Activated CD4-positive, alpha-beta T cell treated with anti-CD3 and anti-CD28 coated beads, Interleukin-2, amount 10 ng/mL, durations not matched to agents 7 days and 5 days (primary cell): ENCODE data around the gene CACTIN. TPM values are rescaled to one million over a fixed set of nuclear protein-coding genes. Genes with fewer than 3 reads are reported as not detected.
A peak's percentile ranks its signal among the peaks of the same experiment; 100 is the strongest.

Source experiments
- CTCF ChIA-PET: fragments of 350-600 bp; sonication (Branson Sonifier 250); formaldehyde crosslinking; loops from one replicate; lab custom pipeline; 2021; ENCODE audit warnings: antibody characterized with exemption; lab: Charles Lee
- POLR2A ChIA-PET: fragments of 350-600 bp; sonication (Branson Sonifier 250); formaldehyde crosslinking; loops from one replicate; lab custom pipeline; 2021; ENCODE audit warnings: antibody characterized with exemption; lab: Charles Lee
- DNase-seq: peaks from one replicate; pipeline ENCODE4 v3.0.0-alpha.2; 2020
- H3K27ac Mint-ChIP-seq: one replicate; pipeline ENCODE4 v1.8.0; 2021; ENCODE audit warnings: mild to moderate bottlenecking, moderate library complexity, mixed read lengths
- H3K27me3 Mint-ChIP-seq: one replicate; pipeline ENCODE4 v1.8.0; 2021; ENCODE audit warnings: mixed read lengths
- H3K36me3 Mint-ChIP-seq: one replicate; pipeline ENCODE4 v1.8.0; 2021; ENCODE audit warnings: low read depth, mixed read lengths
- H3K4me1 Mint-ChIP-seq: one replicate; pipeline ENCODE4 v1.8.0; 2021; ENCODE audit warnings: mixed read lengths
- H3K4me3 Mint-ChIP-seq: one replicate; pipeline ENCODE4 v1.8.0; 2021; ENCODE audit warnings: mild to moderate bottlenecking, moderate library complexity, mixed read lengths
- H3K9me3 Mint-ChIP-seq: one replicate; pipeline ENCODE4 v1.8.0; 2021; ENCODE audit warnings: mixed read lengths
- total RNA-seq, 2 experiments: library from RNA; stranded (reverse); gene quantifications; one replicate each; pipeline ENCODE4 v1.2.3, GENCODE V29; 2021

CACTIN gene
- total RNA-seq, 2 experiments from 2014 or later: 31.8 to 39.1 TPM

- peak overlapping the region; percentile 44 for H3K4me3 Mint-ChIP-seq
- ChIA-PET CTCF (no interaction called here), POLR2A (no interaction called here)
- no peak overlapping the region for H3K27ac Mint-ChIP-seq
- H3K36me3 Mint-ChIP-seq: no peaks in the 10 kb centered on the region
- DNase-seq: peak; percentile 27
- peaks cover 12% of the 10 kb centered on the region for H3K4me1 Mint-ChIP-seq
- no peaks in the 10 kb centered on the region for H3K9me3 Mint-ChIP-seq
- H3K27me3 Mint-ChIP-seq: peaks cover 5% of the 10 kb centered on the region
Observed at GRCh38 chr19:3606174-3606689, 20.4 kb downstream of the CACTIN start.

- Mint-ChIP-seq H3K36me3 (no peaks in the 10 kb centered on the region), H3K27me3 (peaks cover 5% of the 10 kb centered on the region), H3K4me1 (peaks cover 12% of the 10 kb centered on the region), H3K27ac (no peak overlapping the region), H3K9me3 (no peaks in the 10 kb centered on the region), H3K4me3 (no peak overlapping the region)
- POLR2A ChIA-PET: no interaction called here
- no peak for DNase-seq
- CTCF ChIA-PET: no interaction called here
Observed at GRCh38 chr19:3605770-3606169, 20.8 kb downstream of the CACTIN start.

GRCh38 chr19:3605361-3605760 is 21.2 kb downstream of the CACTIN start:
- Mint-ChIP-seq H3K36me3 (no peaks in the 10 kb centered on the region), H3K27me3 (peaks cover 5% of the 10 kb centered on the region), H3K4me3 (no peak overlapping the region), H3K4me1 (peaks cover 12% of the 10 kb centered on the region), H3K9me3 (no peaks in the 10 kb centered on the region), H3K27ac (no peak overlapping the region)
- no peak for DNase-seq
- CTCF ChIA-PET: no interaction called here
- POLR2A ChIA-PET: no interaction called here

- POLR2A ChIA-PET: no interaction called here
- CTCF ChIA-PET: no interaction called here
- no peaks in the 10 kb centered on the region for H3K9me3 Mint-ChIP-seq
- no peak overlapping the region for H3K4me3 Mint-ChIP-seq
- no peaks in the 10 kb centered on the region for H3K36me3 Mint-ChIP-seq
- H3K4me1 Mint-ChIP-seq: peaks cover 12% of the 10 kb centered on the region
- DNase-seq: peak; percentile 29
- peaks cover 5% of the 10 kb centered on the region for H3K27me3 Mint-ChIP-seq
- no peak overlapping the region for H3K27ac Mint-ChIP-seq
Observed at GRCh38 chr19:3604987-3605343, 21.6 kb downstream of the CACTIN start.

GRCh38 chr19:3604227-3604986 is 22.2 kb downstream of the CACTIN start:
- Mint-ChIP-seq H3K27ac (no peak overlapping the region), H3K36me3 (no peaks in the 10 kb centered on the region), H3K4me3 (no peak overlapping the region), H3K4me1 (peaks cover 11% of the 10 kb centered on the region), H3K27me3 (peaks cover 5% of the 10 kb centered on the region), H3K9me3 (no peaks in the 10 kb centered on the region)
- ChIA-PET CTCF (no interaction called here), POLR2A (no interaction called here)
- no peak for DNase-seq

GRCh38 chr19:3603121-3603811 is 23.3 kb downstream of the CACTIN start:
- Mint-ChIP-seq H3K27me3 (peaks cover 5% of the 10 kb centered on the region), H3K9me3 (no peaks in the 10 kb centered on the region), H3K27ac (no peak overlapping the region), H3K36me3 (no peaks in the 10 kb centered on the region), H3K4me3 (no peak overlapping the region), H3K4me1 (peaks cover 8% of the 10 kb centered on the region)
- DNase-seq: no peak
- CTCF ChIA-PET: no interaction called here
- POLR2A ChIA-PET: no interaction called here

GRCh38 chr19:3601021-3601420 is 25.6 kb downstream of the CACTIN start:
- Mint-ChIP-seq H3K4me3 (no peak overlapping the region), H3K36me3 (no peaks in the 10 kb centered on the region), H3K4me1 (no peaks in the 10 kb centered on the region), H3K27ac (no peak overlapping the region), H3K27me3 (no peaks in the 10 kb centered on the region), H3K9me3 (no peaks in the 10 kb centered on the region)
- no peak for DNase-seq
- POLR2A ChIA-PET: no interaction called here
- CTCF ChIA-PET: no interaction called here

- ChIA-PET CTCF (no interaction called here), POLR2A (no interaction called here)
- H3K9me3 Mint-ChIP-seq: no peaks in the 10 kb centered on the region
- H3K4me1 Mint-ChIP-seq: no peaks in the 10 kb centered on the region
- H3K4me3 Mint-ChIP-seq: no peak overlapping the region
- H3K36me3 Mint-ChIP-seq: no peaks in the 10 kb centered on the region
- no peaks in the 10 kb centered on the region for H3K27me3 Mint-ChIP-seq
- DNase-seq: no peak
- H3K27ac Mint-ChIP-seq: no peak overlapping the region
Observed at GRCh38 chr19:3599776-3600187, 26.8 kb downstream of the CACTIN start.

GRCh38 chr19:3595521-3596061 is 31.0 kb downstream of the CACTIN start:
- no peak overlapping the region for H3K4me3 Mint-ChIP-seq
- no peaks in the 10 kb centered on the region for H3K27me3 Mint-ChIP-seq
- no peaks in the 10 kb centered on the region for H3K4me1 Mint-ChIP-seq
- ChIA-PET CTCF (interaction anchor here (0.8 kb wide), 1 partner anchor 9 kb away, joined by 3 read pairs; no protein-coding TSS in a partner anchor), POLR2A (no interaction called here)
- no peaks in the 10 kb centered on the region for H3K36me3 Mint-ChIP-seq
- peaks cover 3% of the 10 kb centered on the region for H3K9me3 Mint-ChIP-seq
- no peak for DNase-seq
- H3K27ac Mint-ChIP-seq: no peak overlapping the region

- no peak overlapping the region for H3K4me3 Mint-ChIP-seq
- CTCF ChIA-PET: interaction anchor here (0.5 to 1.3 kb wide), 2 partner anchors 9 to 168 kb away, joined by 3 to 4 read pairs; no protein-coding TSS in a partner anchor
- no peaks in the 10 kb centered on the region for H3K27me3 Mint-ChIP-seq
- H3K36me3 Mint-ChIP-seq: no peaks in the 10 kb centered on the region
- H3K27ac Mint-ChIP-seq: no peak overlapping the region
- no peaks in the 10 kb centered on the region for H3K4me1 Mint-ChIP-seq
- POLR2A ChIA-PET: no interaction called here
- peaks cover 6% of the 10 kb centered on the region for H3K9me3 Mint-ChIP-seq
- DNase-seq: no peak
Observed at GRCh38 chr19:3593156-3593555, 33.4 kb downstream of the CACTIN start.

- H3K4me3 Mint-ChIP-seq: no peak overlapping the region
- peaks cover 6% of the 10 kb centered on the region for H3K9me3 Mint-ChIP-seq
- DNase-seq: no peak
- POLR2A ChIA-PET: no interaction called here
- no peaks in the 10 kb centered on the region for H3K4me1 Mint-ChIP-seq
- H3K36me3 Mint-ChIP-seq: no peaks in the 10 kb centered on the region
- CTCF ChIA-PET: interaction anchor here (0.6 to 1.5 kb wide), 6 partner anchors 10 to 369 kb away, joined by 3 to 5 read pairs (median 4); no protein-coding TSS in a partner anchor
- no peaks in the 10 kb centered on the region for H3K27me3 Mint-ChIP-seq
- no peak overlapping the region for H3K27ac Mint-ChIP-seq
Observed at GRCh38 chr19:3591876-3592613, 34.5 kb downstream of the CACTIN start.

GRCh38 chr19:3590991-3591659 is 35.5 kb downstream of the CACTIN start:
- H3K4me3 Mint-ChIP-seq: no peak overlapping the region
- CTCF ChIA-PET: interaction anchor here (0.6 to 1.5 kb wide), 7 partner anchors 10 to 102 kb away, joined by 3 to 6 read pairs (median 4); no protein-coding TSS in a partner anchor
- POLR2A ChIA-PET: no interaction called here
- H3K4me1 Mint-ChIP-seq: no peaks in the 10 kb centered on the region
- no peak overlapping the region for H3K27ac Mint-ChIP-seq
- no peaks in the 10 kb centered on the region for H3K27me3 Mint-ChIP-seq
- peaks cover 6% of the 10 kb centered on the region for H3K9me3 Mint-ChIP-seq
- DNase-seq: no peak
- no peaks in the 10 kb centered on the region for H3K36me3 Mint-ChIP-seq
